HG03469 (cell line): ENCODE results near the gene BSG.
"Not testable (repeated sequence)": the region's sequence is repeated elsewhere in the genome, so short reads cannot be mapped to it uniquely, and the experiment has no call there.

Source experiments
- ATAC-seq: cut with Tn5 transposase; IDR thresholded peaks from one replicate; pipeline ENCODE4 v1.9.1; 2021; ENCODE audit warnings: mild to moderate bottlenecking, moderate library complexity, moderate number of reproducible peaks; ENCODE audit not compliant: unreplicated experiment

Gene BSG

DNA sequence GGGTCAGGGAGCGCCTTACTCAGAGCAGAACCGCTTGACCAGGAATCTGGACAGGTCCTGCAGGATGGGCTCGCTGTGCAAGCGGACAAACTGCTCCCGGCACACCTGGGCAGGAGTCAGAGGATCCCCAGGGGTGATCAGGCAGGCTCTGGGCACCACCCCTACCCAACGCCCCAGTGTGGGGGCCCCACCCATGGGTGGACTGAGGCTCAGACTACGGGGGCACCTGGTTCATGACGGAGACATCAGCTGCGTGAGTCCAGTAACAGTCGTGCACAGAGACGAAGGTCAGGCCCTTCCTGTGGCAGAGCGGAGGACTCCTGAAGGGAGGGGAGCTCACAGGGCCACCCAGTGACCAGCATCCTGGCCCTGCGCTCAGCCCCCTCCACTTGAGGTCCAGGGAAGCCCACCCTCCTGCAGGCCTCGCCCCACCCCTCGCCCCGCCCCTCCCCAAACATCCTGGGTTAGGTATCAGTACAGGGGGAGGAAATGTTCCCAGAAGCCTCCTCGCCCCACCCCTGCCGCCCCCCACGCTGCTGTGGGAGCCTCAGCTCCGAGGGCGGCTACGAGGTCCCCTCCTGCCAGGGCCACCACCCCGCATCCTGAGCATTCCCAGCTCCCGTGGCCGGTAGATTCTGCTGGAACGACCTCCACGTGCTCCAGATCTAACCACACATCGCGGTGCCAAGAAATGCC, 45.3 kb downstream of the BSG start:
- no peak for ATAC-seq

DNA sequence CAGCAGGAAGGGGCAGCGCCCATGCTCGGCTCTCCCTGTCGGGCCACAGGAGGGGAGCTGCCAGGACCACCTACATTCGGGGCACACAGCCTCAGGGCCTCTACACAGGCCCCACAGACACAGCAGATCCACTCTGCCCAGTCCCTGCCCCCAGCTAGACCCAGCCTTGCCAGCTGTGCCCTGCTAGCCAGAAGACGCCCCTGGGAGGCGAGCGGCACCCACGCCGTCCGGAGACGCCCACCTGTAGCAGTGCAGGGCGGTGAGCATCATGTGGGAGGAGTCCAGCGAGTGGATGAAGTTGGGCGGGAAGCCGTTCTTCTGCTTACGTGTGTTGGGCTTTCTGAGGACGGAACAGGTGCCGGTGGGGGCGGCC, 45.8 kb downstream of the BSG start:
- ATAC-seq: no peak

DNA sequence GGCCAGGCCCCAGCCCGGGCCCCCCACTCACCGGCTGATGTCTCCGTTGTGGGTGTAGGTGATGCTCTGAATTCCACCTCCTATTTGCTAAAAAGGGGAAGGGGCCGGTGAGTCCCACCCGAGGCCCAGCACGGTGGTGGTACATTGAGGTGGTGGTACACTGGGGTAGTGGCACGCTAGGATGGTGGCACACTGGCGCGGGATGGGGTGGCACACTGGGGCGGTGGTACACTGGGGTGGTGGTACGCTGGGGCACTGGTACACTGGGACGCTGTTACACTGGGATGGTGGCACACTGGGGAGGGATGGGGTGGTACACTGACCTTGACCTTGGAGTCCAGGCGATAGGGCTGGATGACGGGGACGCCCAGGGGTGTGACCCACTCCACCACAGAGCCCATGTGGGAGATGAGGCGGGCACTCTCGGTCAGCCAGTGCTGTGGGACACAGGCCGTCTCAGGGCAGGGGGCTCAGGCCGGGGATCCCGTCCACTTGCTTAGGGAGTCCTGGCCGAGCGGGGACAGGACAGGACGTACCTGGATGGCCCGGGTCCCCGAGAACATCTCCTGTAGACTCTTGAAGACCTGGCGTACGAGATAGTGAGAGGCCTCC, 46.4 kb downstream of the BSG start:
- ATAC-seq: no peak

DNA sequence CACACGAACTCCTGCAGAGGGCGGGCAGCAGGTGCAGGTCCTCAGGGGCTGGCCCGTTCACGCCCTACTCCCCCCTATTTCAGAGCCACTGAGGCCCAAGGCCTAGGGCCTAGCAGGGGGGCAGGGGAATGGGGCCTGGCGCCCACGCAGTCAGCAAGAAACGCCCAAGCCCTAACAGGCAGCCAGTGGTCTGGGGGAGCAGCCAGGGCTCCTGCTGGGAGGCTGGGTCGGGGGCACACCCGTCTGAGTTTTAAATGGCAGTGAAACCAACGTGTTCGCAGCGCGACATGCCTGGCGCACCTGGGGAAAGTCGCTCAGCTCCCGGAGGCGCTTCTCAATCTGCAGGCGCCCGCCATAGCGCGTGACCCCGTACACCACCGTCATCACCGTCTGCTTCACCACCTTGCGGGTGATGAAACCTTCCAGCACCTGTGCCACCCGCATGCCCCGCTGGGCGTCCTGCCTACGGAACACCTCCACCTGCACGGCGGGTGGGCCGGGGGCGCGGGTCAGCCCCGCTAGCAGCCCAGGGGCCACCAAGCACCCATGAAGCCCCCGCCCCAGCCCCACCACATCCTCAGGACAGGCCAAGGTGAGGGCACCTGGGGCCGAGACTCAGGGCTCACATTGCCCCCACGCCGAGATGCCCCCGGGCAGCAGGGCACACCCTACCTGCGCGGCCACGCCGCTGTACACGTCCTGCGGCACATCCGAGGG, 47.0 kb downstream of the BSG start:
- no peak for ATAC-seq

DNA sequence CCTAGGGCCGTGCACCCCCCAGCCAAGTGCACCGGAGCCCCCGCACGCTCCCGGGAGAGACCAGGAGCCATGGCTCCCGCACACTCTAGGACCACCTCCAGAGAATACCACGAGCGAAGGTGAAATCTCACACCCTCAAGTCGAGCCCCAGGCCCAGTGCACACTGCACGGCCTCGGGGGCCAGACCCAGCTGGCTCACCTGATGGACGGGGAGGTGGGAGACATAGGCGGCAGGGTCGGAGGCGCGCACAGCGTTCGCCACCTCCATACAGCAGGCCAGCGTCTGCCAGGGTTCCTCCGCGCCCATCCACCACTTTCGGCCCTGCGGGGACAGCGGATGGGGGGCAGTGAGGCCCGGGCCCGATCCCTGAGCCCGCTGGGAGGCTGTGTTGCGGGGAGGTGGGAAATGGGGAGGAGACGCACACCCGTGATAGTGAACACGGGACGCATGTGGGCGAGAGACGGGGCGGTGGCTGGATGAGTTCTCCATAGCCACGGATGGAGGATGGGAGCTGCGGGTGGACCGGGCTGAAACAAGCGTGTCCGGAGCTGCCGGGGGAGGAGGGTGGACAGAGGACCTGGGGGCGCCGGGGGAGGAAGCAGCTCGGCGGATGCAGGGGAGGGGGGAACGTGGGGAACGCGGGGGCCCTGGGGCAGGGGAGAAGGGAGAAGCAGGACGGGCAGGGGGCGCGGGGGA, 47.9 kb downstream of the BSG start:
- ATAC-seq: no peak

DNA sequence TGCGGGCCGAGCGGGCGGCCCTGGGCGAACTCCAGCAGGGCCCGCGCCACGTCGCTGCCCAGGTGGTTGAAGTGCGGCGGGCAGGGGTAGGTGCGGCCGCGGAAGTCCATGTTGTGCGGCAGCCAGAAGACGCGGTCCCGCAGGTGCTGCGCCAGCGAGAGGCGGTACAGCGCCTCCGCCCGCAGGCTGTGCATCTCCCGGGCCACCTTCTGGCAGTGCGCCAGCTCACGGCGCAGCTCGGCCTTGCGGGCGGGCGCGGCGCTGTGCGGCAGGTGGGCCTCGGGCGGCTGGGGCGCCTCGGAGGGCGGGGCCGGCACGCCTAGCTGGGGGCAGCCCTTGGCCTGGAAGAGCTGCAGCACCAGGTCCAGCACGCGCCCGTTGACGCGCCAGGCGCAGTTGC, 48.8 kb downstream of the BSG start:
- not testable (repeated sequence) for ATAC-seq

GRCh38 chr19:621819-622218, 49.4 kb downstream of the BSG start:
- ATAC-seq: no peak

- no peak for ATAC-seq
Measured at GRCh38 chr19:622666-623065, 50.3 kb downstream of the BSG start.

DNA sequence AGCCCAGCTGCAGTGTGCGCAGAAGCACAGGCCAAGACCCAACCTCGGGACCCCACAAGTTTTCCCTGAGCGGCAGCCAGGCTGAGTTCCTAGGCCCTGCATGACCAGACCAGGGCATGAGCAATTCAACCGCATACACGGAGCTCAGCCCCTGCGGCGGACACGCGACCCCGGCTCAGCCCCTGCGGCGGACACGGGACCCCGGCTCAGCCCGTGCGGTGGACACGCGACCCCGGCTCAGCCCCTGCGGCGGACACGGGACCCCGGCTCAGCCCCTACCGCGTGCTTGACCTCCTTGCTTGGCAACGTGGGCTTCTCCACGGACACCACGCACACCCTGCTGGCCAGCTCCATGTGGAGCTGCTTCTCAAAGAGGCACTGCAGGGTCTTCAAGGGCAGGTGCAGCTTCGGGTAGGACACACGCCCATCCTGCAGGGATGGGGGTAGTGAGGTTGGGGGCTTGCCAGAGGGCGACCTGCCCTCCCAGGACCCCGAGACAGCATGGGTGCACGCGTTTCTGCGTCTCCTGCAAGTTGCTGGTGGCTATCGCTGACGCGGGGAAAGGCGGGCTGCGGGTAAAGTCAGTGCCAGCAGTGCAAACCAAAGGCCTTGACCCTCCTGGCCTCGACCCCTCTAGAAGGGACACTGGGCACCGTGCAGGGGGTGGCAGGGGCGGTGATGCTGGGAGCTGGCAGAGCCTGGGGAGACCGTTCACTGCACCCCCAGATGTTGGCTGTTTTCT, 51.0 kb downstream of the BSG start:
- no peak for ATAC-seq

- no peak for ATAC-seq
Measured at GRCh38 chr19:623974-624373, 51.6 kb downstream of the BSG start.

- ATAC-seq: no peak
Measured at GRCh38 chr19:624433-625109, 52.2 kb downstream of the BSG start.

GRCh38 chr19:625257-625656, 52.9 kb downstream of the BSG start:
- no peak for ATAC-seq

- not testable (repeated sequence) for ATAC-seq
Measured at GRCh38 chr19:626566-626965, 54.2 kb downstream of the BSG start.

DNA sequence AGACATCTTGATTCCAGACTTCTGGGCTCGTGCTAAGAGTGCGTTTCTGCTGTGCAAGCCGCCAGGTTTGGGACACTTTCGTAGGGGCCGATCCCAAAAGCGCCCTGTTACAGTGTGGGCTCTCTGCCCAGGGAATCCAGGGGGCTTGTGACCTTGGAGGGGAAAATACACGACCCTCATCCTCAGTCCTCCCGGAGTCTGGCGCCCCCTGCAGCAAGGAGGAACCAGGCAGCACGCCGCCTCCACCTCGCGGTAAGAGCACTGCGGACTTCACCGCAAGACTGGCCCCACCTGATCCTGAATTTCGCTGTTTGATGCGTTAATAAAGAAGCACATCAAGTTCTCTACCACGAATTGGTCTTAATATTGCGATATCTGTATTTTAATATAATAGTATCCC, 55.8 kb downstream of the BSG start:
- no peak for ATAC-seq

DNA sequence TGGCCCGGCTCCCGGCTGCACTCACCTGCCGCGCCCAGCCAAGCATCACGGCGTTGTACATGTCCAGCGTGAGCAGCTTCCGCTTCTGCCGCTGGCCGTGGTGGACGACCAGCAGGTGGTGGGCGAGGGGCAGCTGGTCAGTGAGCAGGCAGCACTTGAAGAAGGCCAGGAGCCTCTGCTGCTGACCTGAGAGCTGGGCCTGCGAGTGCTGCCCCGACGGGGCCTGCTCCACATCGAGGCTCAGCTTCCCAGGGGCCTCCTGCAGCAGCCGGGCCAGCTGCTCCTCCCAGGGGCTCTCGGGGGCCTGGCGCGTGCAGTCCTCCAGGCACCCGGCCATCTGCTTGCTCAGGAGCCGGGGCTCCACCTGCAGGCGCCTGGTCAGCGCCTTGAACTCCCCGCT, 57.1 kb downstream of the BSG start:
- ATAC-seq: not testable (repeated sequence)

GRCh38 chr19:629961-630714, 57.7 kb downstream of the BSG start:
- no peak for ATAC-seq

DNA sequence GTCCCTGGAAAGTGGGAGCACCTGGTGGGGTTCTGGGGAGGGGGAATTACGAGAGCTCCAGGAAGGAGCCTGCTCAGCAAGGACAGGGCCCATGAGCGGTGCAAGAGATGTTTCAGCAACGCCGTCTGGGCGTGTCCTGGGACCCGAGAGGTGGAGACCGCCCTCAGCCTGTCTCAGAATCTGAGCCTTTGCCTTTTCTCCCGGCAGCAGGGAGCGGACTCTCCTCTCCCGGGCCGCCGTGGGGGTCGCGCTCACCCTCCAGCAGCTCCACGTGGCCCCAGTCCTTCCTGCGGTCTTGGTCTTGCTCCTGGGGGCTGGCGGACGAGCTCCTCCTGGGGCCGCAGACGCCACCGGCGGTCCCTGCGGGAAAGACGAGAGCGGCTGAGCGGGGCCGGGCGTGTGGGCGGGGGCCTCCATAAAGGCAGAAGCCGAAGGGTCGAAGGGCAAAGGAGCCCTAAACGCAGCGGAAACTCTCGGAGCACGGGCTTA, 60.2 kb downstream of the BSG start:
- no peak for ATAC-seq
